Parathyroid adenoma (tissue), 2 donors: ENCODE data around the gene TLE1.
"Not testable (repeated sequence)": the region's sequence is repeated elsewhere in the genome, so short reads cannot be mapped to it uniquely, and the experiment has no call there.

Experiments
- H2AFZ ChIP-seq: fragments of 300-600 bp; sonication (generic); one replicate; pipeline ENCODE4 v1.7.0; 2017; ENCODE audit warnings: antibody characterized with exemption, mild to moderate bottlenecking
- H3K27ac ChIP-seq: fragments of 300-600 bp; sonication (generic); one replicate; pipeline ENCODE4 v1.7.0; 2017
- H3K27me3 ChIP-seq: fragments of 300-600 bp; sonication (generic); one replicate; pipeline ENCODE4 v1.7.0; 2017; ENCODE audit warnings: low read length; ENCODE audit not compliant: control insufficient read depth, insufficient read depth
- H3K36me3 ChIP-seq: fragments of 300-600 bp; sonication (generic); one replicate; pipeline ENCODE4 v1.7.0; 2017; ENCODE audit warnings: low read length; ENCODE audit not compliant: control insufficient read depth, insufficient read depth
- H3K4me1 ChIP-seq: fragments of 300-600 bp; sonication (generic); one replicate; pipeline ENCODE4 v1.7.0; 2017; ENCODE audit warnings: control low read depth
- H3K4me2 ChIP-seq: fragments of 300-600 bp; sonication (generic); one replicate; pipeline ENCODE4 v1.7.0; 2017; ENCODE audit warnings: low read length
- H3K4me3 ChIP-seq: fragments of 300-600 bp; sonication (generic); one replicate; pipeline ENCODE4 v1.7.0; 2017; ENCODE audit warnings: low read depth, low read length
- H3K79me2 ChIP-seq: fragments of 300-600 bp; sonication (generic); one replicate; pipeline ENCODE4 v1.7.0; 2017; ENCODE audit warnings: control low read depth
- H3K9ac ChIP-seq: fragments of 300-600 bp; sonication (generic); one replicate; pipeline ENCODE4 v1.7.0; 2017; ENCODE audit warnings: mild to moderate bottlenecking
- H3K9me3 ChIP-seq: fragments of 300-600 bp; sonication (generic); one replicate; pipeline ENCODE4 v1.7.0; 2017; ENCODE audit warnings: low read length; ENCODE audit not compliant: control insufficient read depth
- TF ChIP-seq, protein P1 (sequence below): fragments of 300-600 bp; sonication (generic); IDR thresholded peaks from one replicate; pipeline ENCODE4 v1.7.0; 2017; ENCODE audit warnings: antibody characterized with exemption, mild to moderate bottlenecking
- donor health status: primary hyperparathyroidism.

Gene TLE1

DNA sequence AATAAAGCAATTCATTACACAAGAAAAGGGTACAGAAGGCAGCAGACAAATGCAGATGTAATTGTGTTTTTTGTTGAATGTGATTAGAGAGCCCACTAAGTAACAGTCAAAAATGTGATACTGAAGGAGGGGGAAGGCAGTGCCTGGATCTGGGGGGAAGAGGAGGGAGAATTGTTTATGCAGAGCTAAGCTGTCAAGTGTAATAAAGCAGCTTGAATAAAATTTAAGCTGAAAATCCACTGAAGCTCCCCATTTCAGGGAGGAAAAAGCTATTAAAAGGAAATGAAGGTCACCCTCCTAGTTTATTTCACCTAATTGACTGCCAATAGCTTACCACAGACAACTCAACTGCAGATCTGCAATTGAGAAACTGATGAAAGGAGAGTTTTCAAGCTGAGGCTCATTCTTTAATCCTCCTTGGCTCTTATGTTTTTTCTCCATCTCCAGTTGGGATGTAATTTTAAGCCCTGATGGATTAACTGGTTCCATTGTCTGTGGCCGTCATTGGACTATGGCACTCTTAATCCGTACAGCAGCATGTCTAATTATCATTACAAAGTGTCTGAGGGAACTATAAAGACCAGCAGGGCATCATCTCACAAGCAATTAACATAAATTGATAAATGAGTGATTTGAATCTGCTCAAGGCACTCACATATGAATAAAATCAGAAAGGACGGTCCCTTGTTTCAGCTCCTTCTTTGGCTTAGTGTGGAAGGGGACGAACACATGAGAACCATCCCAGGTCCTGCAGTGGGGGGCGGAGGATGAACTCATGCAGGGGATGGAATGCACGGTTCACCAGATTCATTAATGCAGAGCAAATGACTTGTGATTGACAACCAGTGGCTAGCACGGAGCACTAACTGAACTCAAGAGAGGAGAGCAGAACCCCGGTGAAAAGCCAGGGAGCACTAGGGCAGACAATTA lies 38.5 kb downstream of the TLE1 start:
- Histone ChIP-seq H3K4me1 (no peaks in the 10 kb centered on the region), H3K9me3 (no peaks in the 10 kb centered on the region), H3K79me2 (no peaks in the 10 kb centered on the region), H3K36me3 (no peaks in the 10 kb centered on the region), H2AFZ (no peak overlapping the region), H3K4me2 (no peak overlapping the region), H3K27me3 (no peaks in the 10 kb centered on the region), H3K9ac (no peak overlapping the region), H3K27ac (no peak overlapping the region), H3K4me3 (no peak overlapping the region)
- TF ChIP-seq, protein P1, sequence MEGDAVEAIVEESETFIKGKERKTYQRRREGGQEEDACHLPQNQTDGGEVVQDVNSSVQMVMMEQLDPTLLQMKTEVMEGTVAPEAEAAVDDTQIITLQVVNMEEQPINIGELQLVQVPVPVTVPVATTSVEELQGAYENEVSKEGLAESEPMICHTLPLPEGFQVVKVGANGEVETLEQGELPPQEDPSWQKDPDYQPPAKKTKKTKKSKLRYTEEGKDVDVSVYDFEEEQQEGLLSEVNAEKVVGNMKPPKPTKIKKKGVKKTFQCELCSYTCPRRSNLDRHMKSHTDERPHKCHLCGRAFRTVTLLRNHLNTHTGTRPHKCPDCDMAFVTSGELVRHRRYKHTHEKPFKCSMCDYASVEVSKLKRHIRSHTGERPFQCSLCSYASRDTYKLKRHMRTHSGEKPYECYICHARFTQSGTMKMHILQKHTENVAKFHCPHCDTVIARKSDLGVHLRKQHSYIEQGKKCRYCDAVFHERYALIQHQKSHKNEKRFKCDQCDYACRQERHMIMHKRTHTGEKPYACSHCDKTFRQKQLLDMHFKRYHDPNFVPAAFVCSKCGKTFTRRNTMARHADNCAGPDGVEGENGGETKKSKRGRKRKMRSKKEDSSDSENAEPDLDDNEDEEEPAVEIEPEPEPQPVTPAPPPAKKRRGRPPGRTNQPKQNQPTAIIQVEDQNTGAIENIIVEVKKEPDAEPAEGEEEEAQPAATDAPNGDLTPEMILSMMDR: no peak

DNA sequence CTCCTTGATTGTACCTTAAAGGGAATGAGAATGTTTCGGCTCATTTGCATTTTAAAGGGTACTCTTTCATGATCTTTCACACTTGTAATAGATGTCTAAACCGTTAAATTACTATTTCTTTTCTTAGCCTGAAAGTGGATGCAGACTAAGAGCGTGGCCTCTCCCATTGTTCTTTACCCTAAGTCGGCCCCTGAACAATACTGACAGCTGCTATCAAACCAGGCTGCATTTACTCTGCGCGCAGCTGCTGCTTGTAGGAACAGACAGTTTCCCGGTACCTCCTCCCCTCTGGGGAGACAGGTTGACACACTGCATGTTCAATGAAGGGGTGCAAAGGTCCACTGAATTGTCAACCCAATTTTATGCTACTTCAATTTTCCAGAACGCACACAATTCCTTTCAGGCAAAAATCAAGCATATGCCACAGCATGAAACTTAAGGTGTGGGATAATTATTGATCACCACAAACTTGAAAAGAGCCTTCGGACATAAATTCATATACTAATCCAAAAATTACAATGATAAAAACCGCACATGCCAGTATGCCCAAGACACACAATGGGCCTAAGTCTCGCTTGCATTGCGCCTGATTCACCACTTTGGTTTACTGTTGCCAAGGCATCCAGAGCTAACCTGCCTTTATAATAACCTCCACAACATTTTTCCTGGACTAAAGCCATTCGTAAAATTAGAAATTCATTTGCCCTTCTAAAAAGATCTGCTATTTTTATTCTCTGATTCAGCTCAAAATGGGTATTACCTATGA lies 39.7 kb downstream of the TLE1 start:
- H3K9ac ChIP-seq: no peak overlapping the region
- no peaks in the 10 kb centered on the region for H3K27me3 ChIP-seq
- H3K4me1 ChIP-seq: no peaks in the 10 kb centered on the region
- H3K27ac ChIP-seq: no peak overlapping the region
- H3K79me2 ChIP-seq: no peaks in the 10 kb centered on the region
- H3K4me2 ChIP-seq: no peak overlapping the region
- H3K36me3 ChIP-seq: no peaks in the 10 kb centered on the region
- no peak overlapping the region for H3K4me3 ChIP-seq
- H3K9me3 ChIP-seq: no peaks in the 10 kb centered on the region
- TF ChIP-seq, protein P1: no peak
- no peak overlapping the region for H2AFZ ChIP-seq

DNA sequence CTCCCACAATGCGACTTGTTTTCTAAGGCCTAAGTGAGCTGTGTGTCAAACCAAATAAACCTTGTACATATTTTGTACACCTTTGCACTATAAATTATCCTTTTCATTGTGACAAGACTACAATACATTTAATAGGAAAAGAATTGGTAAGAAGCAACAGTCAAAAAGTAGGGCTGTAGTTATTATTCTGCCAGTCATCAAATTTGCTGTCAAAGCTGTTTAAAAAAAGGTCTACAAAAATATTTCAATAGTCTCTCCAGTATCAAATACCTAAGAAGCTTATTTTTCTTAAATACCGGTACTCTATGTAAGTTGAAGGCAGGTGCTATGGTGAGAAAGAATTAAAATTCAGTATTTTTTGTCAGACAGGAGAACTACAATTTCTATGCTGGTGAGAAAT lies 40.5 kb downstream of the TLE1 start:
- Histone ChIP-seq H2AFZ (no peak overlapping the region), H3K79me2 (no peaks in the 10 kb centered on the region), H3K4me3 (no peak overlapping the region), H3K9ac (no peak overlapping the region), H3K4me2 (no peak overlapping the region), H3K36me3 (no peaks in the 10 kb centered on the region), H3K27ac (no peak overlapping the region), H3K4me1 (no peaks in the 10 kb centered on the region), H3K27me3 (no peaks in the 10 kb centered on the region), H3K9me3 (no peaks in the 10 kb centered on the region)
- TF ChIP-seq, protein P1: no peak

DNA sequence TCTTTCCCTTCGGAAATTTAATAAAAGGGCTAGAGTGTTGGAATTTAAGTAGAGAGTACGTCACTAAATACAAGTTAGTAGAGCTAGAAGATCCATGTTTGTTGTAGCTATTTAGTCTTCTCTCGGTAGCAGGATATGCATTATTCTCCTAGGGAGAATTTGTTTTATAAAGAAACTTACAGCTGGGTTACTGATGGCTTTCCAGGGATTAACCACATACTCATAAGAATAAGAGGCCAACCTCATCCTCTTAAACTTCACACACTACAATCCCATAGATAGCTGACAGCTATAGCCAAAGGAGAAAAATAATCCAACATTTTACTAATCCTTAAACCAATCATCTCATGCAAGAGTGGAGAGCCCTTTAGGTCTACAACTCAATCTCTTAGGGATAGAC lies 43.0 kb downstream of the TLE1 start:
- Histone ChIP-seq H2AFZ (no peak overlapping the region), H3K4me2 (no peak overlapping the region), H3K36me3 (no peaks in the 10 kb centered on the region), H3K9me3 (no peaks in the 10 kb centered on the region), H3K4me3 (no peak overlapping the region), H3K27me3 (no peaks in the 10 kb centered on the region), H3K9ac (no peak overlapping the region), H3K27ac (no peak overlapping the region), H3K79me2 (no peaks in the 10 kb centered on the region), H3K4me1 (no peaks in the 10 kb centered on the region)
- TF ChIP-seq, protein P1: no peak

DNA sequence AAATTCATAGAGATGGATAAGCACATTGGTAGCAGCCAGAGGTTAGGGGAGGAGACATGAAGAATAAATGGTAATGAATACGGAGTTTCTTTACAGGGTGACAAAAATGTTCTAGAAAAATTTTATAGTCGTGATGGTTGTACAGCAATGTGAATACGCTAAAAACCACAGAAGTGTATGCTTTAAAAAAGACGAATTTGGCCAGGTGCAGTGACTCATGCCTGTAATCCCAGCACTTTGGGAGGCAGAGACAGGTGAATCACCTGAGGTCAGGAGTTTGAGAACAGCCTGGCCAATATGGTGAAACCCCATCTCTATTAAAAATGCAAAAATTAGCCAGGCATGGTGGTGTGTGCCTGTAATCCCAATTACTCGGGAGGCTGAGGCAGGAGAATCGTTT lies 44.8 kb downstream of the TLE1 start:
- not testable (repeated sequence) for H3K4me2 ChIP-seq, H3K9ac ChIP-seq, H3K4me1 ChIP-seq, H3K36me3 ChIP-seq, H3K27me3 ChIP-seq, H3K4me3 ChIP-seq, H3K27ac ChIP-seq, H2AFZ ChIP-seq, H3K79me2 ChIP-seq, H3K9me3 ChIP-seq
